ENCODE results near the gene CD8B.

The CD8B gene

DNA sequence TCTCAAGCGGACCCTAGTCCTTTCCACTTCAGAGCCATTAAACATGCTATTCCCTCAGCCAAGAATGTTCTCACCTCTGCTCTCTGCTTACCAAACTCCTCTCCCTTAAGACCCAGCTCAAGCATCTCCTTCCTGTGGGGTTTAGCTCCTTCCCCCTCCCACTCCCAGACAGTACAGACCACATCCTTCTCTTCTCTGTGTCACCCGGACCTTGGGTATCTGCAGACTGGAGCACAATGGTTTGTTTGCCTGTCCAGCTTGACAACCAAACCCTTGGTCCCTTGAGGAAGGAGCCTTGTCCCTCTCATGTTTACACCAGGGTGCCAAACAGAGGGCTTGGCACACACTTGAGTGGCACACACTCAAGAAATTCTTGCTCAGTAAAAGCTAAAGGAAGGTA is 66.8 kb downstream of the CD8B start:
- DNase-seq = no peak

DNA sequence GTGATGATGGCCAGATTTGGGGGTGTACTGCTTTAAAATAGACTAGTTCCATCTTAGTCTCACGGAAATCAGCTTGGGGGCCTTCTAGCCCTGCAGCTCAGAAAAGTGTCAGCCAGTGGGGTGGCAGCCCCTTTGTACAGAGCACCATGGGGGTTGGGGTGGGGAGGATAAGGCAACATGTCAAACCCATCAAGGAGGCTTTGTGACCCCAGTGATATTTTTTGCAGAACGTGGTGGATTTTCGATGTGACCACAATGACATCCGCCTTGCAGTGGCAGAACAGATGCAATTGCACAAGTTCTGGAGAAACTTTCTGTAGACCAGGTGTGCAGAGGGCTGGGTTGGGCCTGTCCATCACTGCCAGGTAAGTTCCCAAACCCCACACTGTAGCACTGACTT is 67.9 kb downstream of the CD8B start:
- no peak for DNase-seq

DNA sequence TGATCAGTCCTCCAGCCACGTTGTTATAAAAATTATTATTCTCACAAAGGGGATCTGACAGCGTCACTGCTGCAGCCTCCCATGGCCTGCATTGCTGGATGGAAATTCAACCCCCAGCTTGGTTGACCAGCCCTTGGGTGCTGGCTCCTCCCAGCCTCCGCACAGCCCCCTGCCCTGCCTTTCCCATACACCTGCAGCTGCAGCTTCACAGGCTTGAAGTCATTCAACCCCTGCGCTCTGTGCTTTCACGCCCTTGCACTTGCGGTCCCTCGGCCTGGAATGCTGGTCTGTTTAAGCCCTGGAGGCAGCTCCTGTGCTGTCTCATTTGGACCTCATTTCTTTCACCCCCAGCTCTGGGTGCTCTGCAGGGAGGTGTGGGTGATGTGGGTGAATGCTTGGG is 70.1 kb downstream of the CD8B start:
- DNase-seq = no peak

DNA sequence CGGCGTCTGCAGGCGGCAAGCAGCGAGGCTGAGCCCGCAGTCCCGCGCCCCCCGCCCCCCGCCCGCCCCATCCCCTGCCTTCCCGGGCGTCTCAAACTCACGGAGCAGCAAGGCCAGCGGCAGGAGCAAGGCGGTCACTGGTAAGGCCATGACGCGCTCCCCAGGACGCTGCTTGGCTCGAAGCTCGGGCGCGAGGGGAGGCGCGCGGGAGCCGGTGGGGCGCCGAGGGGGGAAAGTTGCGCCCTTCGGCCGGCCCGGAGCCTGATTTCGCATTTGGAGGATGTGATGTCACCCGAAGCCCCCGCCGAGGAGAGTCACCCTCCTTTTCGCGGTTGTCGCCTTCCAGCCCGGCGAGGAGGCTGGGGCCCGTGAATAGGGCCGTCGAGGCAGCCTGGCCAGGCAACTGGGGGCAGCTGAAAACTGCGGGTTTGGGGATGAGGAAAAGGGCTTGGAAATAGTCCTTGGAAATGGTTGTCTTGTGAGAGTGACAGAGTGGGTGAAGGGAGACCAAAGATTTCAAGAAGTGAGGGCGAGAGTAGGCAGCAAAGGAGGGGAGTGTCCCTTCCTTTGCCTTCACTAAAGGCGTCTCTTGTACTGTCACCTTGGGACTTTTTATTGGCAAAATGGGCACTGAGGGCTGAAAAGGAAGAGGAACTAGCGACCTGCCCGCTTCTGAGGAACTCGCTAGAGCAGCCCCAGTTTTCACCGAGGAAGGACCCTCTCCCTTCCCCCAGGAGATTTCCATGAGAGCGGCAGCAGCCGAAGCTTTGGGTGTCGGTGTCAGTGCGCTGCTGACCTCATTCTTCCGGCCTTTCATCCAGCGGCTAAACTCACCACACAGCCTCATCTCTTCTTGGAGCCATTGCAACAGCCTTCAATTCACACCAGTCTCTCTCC is 70.8 kb downstream of the CD8B start, which contains the start of gene CD8A:
CD8A (minus strand) TSS at position 238 of the 897 bp plus-strand sequence; CDS start at position 150, 88 bp downstream.
- peak; percentile 37 to 64 (median 54) for DNase-seq

DNA sequence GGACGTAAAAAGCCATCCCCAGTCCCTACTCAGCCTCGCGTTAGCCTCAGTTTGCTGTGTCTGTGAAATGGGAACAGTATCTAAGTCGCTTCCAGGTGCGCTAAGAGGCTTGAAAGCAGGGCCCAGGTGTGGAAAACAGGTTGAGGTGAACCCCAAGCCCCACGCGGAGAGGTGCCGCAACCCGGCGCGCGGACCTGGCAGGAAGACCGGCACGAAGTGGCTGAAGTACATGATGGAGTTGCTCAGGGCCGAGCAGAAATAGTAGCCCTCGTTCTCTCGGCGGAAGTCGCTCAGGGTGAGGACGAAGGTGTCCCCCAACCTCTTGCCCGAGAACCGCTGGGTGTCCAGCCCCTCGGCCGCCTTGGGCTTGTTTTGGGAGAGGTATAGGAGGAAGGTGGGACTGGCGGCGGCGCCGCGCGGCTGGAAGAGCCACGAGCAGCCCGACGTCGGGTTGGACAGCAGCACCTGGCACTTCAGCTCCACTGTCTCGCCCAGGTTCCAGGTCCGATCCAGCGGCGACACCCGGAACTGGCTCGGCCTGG is 71.5 kb downstream of the CD8B start:
- DNase-seq = peak in 1 of 4 experiments; percentile 5

DNA sequence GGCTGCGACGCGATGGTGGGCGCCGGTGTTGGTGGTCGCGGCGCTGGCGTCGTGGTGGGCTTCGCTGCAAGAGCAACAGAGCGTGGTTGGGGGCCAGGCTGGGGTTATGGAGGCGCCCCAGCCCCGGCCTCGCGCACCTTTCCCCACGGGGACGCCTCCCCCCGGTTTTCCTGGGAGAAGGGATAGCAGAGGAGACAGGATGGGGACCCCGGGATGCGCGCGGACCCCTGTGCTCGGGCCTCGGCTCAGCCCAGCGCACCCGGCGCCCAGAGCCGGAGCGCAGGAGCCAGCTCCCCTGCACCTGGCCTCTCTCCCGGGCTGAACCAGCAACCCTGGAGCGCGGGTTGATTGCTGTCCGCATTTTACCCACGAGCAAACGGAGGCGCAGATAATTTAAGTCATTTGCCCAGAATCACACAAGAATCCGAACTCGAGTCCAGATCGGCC is 72.0 kb downstream of the CD8B start:
- no peak for DNase-seq

DNA sequence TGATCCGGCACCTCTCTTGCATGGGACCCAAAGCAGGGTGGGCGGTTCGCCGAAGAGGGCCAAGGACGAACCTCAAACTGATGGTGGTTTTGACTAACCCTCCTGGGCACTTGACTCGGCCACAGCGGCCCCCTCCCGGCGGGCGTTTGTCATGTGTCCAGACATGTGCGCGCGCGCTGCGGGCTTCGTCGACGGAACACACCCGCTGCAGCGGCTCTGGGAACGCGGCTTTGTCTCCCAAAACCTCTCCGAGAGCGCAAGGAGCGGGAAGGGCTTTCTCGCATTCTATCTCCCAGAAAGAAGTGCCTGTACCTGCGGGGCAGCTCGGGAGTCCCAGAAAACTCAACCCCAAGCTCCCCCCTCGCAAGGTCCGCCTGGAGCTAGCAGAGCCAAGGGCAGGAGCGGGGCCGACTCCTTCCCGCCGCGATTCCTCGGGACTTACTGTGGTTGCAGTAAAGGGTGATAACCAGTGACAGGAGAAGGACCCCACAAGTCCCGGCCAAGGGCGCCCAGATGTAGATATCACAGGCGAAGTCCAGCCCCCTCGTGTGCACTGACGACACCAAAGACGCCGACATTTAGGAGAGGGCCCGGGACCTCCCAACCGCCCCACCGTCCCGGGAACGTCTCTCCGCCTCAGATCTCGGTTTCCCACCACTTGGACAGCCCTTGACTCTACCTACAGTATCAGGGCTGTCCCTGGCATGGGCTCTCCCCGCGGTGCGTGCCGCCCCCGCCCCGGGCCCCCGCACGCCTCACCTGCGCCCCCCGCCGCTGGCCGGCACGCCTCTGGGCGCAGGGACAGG is 72.6 kb downstream of the CD8B start:
- peak in 3 of 4 experiments; percentile 13 to 35 (median 19) for DNase-seq

DNA sequence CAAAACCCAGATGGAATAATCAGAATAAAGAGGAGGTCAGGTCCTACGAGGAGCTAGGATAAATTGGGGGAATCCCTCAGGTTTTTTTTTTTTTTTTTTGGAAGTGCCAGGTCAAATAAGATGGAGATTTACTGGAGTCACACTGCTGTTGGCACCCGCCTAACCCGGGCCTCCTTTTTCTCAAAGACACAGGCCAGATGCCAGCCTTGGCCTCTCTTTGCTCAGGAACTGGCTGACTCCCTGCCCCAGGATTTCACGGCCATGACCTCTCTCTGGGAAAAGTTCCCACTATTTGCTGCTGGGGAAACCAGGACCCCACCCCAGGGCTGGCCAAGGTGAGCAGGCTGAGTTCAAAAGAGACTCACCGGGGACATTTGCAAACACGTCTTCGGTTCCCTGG is 73.5 kb downstream of the CD8B start:
- no peak for DNase-seq

DNA sequence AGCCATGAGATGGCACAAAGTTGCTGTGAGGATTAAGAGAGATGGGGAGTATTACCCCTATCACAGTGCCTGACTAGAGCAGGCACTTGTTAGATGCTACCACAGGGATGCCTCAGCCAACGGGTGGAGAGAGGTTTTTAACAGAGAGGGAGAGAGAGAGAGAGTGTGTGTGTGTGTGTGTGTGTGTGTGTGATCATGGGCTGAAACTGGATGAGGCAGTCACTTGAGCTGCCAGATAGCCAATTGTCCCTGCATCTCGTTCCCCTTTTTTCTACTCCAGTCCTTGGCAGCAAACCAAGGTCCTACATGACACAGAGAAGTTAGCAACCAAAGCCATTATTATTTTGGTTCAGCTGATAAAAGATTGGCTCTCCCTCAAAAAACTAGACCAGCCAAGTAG is 74.0 kb downstream of the CD8B start:
- peak; percentile 74 to 83 (median 79) for DNase-seq

DNA sequence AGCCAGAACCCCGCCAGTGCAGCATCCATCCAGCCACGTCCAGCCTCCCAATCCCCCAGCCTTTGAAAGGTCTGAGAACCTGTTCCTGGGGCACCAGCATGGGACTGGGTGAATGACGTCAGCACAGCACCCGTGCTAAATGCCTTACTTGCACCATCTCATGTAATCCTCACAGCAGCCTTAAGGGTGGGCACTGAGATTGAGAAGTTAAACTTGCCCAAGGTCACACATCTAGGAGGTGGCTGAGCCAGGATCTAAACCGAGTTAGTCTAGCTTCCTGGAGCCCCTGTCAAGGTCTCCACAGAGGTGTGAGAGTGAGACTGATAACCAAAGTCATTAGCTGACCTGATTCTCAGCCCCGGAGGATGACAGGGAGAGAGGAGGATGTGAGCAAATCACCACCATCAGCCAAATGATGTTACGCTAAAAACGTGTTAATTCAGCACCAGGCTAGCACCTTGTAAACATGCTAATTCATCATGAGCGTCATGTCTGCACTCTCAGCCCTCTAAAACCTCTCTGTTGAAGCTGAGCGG is 75.6 kb downstream of the CD8B start:
- no peak for DNase-seq

DNA sequence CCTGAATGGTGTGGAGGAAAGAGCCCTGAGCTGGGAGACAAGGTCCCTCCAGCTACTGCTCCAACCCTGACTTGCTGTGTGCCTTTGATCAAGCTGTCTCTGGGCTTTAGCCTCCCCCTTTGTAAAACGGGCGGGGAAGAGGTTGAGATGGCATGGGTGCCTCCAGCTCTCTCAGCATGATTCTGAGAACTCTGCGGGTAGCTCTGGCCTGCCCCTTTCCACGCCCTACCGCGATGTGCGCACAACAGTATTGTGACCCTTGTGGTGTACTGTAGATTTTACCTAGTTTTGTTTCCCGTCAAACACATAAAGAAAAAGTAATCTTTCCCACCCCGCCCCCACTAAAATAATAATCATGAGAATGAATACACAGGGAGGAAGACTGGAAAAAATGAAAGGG is 76.2 kb downstream of the CD8B start:
- no peak for DNase-seq

DNA sequence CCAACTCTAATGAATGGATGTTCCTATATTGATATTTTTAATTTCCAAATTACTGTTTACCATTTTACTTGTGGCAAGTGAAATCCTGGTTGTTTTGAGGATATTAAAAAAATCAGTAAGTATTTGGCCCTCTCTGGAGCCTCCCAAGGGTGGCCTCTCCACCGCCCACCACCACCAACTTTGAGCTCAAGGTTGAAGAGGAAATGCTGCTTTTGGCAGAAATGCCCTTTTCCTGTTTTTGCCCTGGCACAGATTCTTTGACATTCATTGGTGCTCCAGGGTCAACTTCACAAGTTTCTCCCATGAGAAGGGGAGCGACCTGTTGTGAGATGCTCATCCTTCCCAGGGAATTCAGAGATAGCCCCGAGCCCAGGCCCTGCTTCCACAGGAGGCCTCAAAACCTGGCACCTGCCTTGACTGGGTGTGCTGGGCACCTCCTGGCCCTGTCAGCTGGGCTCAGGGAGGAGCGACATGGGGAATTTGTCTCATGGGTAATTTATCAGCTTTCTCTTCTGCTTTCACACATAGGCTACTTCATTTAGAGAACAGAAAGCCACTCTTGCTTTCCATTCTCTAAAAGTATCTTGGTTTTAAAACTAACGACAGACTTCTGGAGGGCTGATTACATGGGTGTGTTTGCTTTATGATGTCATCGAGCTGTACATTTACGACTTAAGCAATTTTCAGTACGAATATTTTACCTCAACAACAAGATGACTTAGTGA is 77.9 kb downstream of the CD8B start:
- DNase-seq = peak in 3 of 4 experiments; percentile 18 to 29 (median 18)

DNA sequence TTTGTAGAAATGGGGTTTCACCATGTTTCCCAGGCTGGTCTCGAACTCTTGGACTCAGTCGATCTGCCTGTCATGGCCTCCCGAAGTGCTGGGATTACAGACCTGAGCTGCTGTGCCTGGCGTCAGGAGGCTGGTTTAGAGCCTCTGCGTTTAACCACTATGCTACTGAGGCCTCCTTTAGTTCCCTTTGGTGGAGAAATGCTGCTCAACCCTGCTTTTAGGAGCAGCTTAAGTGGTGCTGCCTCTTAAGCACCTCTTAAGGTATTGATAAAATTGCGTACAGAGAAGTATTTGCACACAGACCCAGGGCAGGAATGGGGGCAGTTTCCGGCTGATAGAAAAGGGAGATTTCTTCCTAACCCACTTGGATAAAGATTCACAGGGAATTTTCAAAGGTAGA is 78.9 kb downstream of the CD8B start:
- DNase-seq = no peak

DNA sequence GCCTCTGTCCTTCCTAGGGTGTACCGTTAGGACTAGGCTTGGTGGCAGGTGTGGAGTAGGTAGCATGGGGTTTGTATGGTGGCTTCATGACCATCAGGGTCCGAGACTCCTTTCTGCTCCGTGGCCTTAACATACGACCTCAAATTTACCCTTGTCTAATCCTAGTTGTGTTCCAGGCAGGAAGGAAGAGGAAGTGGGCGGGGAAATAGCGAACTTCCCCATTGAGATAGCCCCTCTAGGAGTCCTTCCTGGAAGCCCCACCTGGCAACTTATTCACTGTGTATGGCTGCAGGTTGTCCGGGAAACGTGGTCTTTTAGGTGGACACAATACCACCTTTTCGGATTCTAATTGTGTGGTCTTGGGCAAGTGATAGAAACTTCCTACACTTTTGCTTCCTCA is 80.3 kb downstream of the CD8B start:
- peak in 1 of 4 experiments; percentile 15 for DNase-seq

DNA sequence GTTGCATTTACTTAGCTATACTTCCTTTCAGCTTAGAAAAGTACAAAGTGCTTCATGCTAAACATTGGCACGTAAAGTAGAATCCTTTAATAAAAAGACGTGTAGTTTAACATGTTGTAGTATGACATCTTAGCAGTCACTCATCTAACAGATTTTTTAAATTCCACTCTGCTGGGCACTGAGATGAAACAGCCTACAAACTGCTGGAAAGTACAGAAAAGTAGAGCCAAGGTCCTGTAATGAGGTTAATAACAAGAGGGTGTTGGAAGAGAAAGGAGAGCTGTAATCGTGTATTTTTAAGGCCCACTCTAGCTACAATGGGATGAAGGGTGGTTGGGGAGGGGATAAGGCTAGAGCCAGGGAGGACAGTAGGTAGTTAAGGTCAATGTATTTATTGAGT is 81.7 kb downstream of the CD8B start:
- no peak for DNase-seq

DNA sequence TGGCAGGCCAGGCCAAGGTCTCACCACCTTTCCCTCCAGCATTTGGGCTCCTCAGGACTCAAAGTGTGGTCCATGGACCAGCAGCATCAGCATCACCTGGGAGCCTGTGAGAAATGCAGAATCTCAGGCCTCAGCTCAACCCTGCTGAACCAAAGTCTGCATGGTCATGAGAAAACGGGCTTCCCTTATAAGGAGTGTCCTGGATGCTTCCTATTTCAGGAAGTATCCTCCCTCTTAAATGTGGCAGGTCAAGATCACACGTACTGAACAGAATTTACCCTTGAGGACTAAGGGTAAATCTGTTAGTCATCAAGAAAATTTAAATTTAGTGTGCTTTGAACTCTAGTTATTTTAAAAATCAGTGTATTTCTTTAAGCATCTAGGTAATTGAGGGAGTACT is 82.7 kb downstream of the CD8B start:
- DNase-seq = peak in 2 of 4 experiments; percentile 23 to 31

DNA sequence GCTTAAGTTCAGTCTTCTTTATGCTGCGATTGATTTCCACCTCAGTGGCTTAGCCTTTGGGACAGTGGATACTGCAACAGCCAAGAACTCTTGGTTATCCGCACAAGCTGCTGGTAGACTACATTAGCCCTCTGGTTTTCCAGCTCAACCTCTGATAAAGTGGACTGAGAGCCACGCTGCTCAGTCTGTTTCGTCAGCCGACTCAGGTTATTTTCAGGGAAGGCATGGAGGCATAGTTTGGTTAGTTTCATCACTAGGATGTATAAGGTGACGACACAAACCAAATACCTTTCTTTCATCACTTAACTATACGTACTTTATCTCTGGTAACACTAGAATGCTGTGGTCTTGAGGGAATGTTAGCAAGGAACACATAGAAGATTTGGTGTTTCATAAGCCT is 85.2 kb downstream of the CD8B start:
- no peak for DNase-seq

DNA sequence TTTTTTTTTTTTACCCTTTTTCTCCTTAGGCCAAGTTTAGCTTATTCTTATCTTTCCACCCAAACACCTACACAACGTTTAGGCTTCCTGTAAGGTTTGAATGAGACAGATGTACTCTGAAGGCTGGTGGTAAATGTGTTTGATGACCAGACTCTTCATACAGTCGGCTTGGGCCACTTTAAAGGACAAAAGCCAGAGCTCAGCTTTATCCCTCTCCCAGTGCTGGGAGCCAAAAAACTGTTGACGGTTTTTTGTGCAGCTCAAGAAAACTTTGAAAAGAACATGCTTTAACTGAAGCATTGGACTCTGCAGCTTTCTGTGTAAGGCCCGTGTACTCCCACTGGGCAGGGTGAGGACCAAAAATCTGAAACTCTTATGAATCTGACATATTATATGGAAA is 86.3 kb downstream of the CD8B start:
- DNase-seq = no peak

DNA sequence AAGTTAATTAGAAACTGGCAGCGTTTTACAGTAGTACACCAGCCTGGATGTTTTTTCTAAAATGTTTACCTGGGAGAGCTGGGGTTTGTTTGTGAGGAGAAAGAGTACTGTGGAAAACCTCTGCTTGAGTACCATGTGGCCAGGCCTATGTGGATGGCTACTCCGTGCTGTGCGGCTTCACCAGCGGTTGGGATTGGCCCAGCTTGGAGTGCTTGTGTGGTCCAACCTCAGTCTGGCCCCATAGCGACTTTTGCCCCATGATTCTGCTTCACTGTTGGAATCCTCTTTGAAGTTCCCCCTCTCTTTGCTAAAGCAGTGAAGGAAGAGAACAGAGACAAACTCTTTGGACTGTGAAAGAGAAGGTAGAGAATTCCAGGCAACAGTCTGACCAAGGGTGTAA is 86.8 kb downstream of the CD8B start:
- DNase-seq = no peak

DNA sequence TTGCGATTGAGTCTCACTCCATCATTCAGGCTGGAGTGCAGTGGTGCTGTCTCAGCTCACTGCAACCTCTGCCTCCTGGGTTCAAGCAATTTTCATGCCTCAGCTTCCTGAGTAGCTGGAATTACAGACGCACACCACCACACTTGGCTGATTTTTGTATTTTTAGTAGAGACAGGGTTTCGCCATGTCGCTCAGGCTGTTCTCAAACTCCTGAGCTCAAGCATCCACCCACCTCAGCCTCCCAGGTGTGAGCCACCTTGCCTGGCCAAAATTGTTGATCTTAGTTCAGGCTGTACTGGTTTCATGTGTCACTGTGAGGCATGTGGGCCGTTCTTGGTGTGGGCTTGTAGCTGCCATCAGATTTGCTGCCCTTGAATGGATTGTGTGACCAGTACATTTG is 89.1 kb downstream of the CD8B start:
- no peak for DNase-seq

DNA sequence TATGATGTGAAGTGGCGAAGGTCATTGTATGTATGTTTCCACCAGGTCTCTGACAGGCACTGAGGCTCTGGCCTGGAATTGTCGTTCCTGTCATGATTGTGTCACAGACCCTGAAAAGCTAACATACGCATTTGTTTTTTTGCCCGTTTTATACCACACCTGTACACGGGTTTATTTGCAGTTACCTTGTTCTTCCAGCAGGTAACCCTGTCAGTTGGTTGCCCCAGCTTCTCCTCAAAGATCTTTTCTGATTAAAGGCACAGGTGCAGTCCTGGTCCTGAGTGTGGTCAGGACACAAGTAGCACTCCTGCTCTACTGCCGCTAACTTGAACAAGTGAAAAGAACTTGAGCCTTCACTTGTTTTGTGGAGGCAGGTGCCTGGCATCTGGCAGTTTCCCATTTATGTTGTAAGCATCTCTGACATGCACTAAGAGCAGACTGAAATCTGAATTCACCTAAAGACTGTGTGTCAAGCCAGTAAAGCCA is 90.8 kb downstream of the CD8B start:
- no peak for DNase-seq

DNA sequence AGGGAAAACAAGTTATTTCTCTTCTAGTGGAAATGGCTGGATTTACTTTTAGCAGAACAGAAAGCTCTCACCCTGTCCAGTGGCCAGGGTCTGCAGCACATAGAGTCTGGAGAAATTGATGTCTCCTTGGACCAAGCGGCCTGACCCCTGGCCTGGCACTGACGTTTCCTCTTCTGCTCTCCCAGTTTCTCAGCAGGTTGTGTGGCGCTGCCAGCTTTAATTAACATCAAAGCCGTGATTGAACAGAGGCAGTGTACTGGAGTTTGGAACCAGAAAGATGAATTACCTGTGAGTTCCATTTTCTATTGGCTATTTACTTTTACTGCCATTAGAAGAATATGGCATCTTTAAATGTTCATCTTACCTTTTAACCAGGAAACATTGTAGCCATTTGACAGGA is 91.8 kb downstream of the CD8B start:
- no peak for DNase-seq

Data from suppressor macrophage (primary cell).